ENCODE data around the gene TRIM24. TPM values are rescaled to one million over a fixed set of nuclear protein-coding genes. Genes with fewer than 3 reads are reported as not detected.

The TRIM24 gene
- total RNA-seq, 1 experiment from 2014 or later, result 113 TPM

GRCh38 chr7:138510003-138510402 lies 49.9 kb downstream of the TRIM24 start:
- ChIA-PET POLR2A (interaction anchor here (0.7 kb wide), 2 partner anchors 296 to 1916 kb away, joined by 3 to 7 read pairs; no protein-coding TSS in a partner anchor), CTCF (no interaction called here)
- peaks cover 36% of the 10 kb centered on the region for H3K9me3 Mint-ChIP-seq

GRCh38 chr7:138512092-138512858 lies 52.2 kb downstream of the TRIM24 start:
- peaks cover 91% of the 10 kb centered on the region for H3K36me3 Mint-ChIP-seq
- H3K4me3 Mint-ChIP-seq, result no peak overlapping the region
- H3K27me3 Mint-ChIP-seq (ENCODE audit: low read depth), result no peaks in the 10 kb centered on the region
- peaks cover 8% of the 10 kb centered on the region; the same call in 1 of the 2 replicates for H3K4me1 Mint-ChIP-seq
- ATAC-seq (peak; percentile 49), DNase-seq (ENCODE audit: low spot score) (no peak)
- ChIA-PET POLR2A (no interaction called here), CTCF (no interaction called here)
- H3K9me3 Mint-ChIP-seq, result peaks cover 36% of the 10 kb centered on the region
- TF ChIP-seq, protein P1, sequence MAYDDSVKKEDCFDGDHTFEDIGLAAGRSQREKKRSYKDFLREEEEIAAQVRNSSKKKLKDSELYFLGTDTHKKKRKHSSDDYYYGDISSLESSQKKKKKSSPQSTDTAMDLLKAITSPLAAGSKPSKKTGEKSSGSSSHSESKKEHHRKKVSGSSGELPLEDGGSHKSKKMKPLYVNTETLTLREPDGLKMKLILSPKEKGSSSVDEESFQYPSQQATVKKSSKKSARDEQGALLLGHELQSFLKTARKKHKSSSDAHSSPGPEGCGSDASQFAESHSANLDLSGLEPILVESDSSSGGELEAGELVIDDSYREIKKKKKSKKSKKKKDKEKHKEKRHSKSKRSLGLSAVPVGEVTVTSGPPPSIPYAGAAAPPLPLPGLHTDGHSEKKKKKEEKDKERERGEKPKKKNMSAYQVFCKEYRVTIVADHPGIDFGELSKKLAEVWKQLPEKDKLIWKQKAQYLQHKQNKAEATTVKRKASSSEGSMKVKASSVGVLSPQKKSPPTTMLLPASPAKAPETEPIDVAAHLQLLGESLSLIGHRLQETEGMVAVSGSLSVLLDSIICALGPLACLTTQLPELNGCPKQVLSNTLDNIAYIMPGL (CRISPR knock-in tag; IDR thresholded peaks at IDR 0.05), result no peak
- TF ChIP-seq, protein P2, sequence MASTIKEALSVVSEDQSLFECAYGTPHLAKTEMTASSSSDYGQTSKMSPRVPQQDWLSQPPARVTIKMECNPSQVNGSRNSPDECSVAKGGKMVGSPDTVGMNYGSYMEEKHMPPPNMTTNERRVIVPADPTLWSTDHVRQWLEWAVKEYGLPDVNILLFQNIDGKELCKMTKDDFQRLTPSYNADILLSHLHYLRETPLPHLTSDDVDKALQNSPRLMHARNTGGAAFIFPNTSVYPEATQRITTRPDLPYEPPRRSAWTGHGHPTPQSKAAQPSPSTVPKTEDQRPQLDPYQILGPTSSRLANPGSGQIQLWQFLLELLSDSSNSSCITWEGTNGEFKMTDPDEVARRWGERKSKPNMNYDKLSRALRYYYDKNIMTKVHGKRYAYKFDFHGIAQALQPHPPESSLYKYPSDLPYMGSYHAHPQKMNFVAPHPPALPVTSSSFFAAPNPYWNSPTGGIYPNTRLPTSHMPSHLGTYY (CRISPR knock-in tag; IDR thresholded peaks at IDR 0.05), result 0 out of 2 replicates have a peak, but pooled peaks have one; percentile 17
- TF ChIP-seq ZNF121 (CRISPR knock-in tag; IDR thresholded peaks at IDR 0.05) (peak; percentile 54; the same call in 1 of the 2 replicates), NFYB (CRISPR knock-in tag; conservative IDR thresholded peaks at IDR 0.05; ENCODE audit: low read depth) (no peak), CREM (CRISPR knock-in tag; IDR thresholded peaks at IDR 0.05) (no peak), FOXJ3 (CRISPR knock-in tag; IDR thresholded peaks at IDR 0.05; ENCODE audit: borderline replicate concordance) (no peak), ZNF423 (CRISPR knock-in tag; IDR thresholded peaks at IDR 0.05) (no peak)
- H3K27ac Mint-ChIP-seq, result no peak overlapping the region

More at GRCh38 chr7:138510003-138510402, 49.9 kb downstream of the TRIM24 start:
- TF ChIP-seq ESRRA (CRISPR knock-in tag; IDR thresholded peaks at IDR 0.05; ENCODE audit: borderline replicate concordance), result no peak
- TF ChIP-seq ARID4B (CRISPR knock-in tag; IDR thresholded peaks at IDR 0.05; ENCODE audit: borderline replicate concordance), result no peak
- Mint-ChIP-seq H3K4me1 (peaks cover 23% of the 10 kb centered on the region), H3K4me3 (no peak overlapping the region), H3K27ac (0 out of 2 replicates have a peak overlapping the region, but pooled peaks have one; percentile 2), H3K27me3 (ENCODE audit: low read depth) (no peaks in the 10 kb centered on the region), H3K36me3 (peaks cover 94% of the 10 kb centered on the region)
- ATAC-seq (no peak), DNase-seq (ENCODE audit: low spot score) (no peak)

DNA sequence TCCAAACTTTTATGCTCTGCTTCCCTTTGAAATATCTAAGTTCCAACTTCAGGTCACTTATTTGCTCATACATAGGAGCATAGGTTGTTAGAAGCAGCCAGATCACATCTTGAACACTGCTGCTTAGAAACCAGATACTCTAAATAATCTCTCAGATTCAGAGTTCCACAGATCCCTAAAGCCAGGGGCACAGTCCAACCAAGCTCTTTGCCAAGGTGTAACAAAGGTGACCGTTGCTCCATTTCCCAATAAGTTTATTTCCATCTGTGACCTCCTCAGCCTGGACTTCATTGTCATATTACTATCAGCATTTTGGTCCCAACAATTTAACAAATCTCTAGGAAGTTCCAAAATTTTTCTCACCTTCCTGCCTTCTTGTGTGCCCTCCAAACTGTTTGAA lies 52.8 kb downstream of the TRIM24 start:
- no peak overlapping the region; the same call in 1 of the 2 replicates for H3K27ac Mint-ChIP-seq
- DNase-seq (ENCODE audit: low spot score) (no peak), ATAC-seq (no peak)
- H3K36me3 Mint-ChIP-seq, result peaks cover 93% of the 10 kb centered on the region
- CTCF ChIA-PET, result no interaction called here
- no peak overlapping the region for H3K4me3 Mint-ChIP-seq
- POLR2A ChIA-PET, result no interaction called here
- H3K9me3 Mint-ChIP-seq, result peaks cover 36% of the 10 kb centered on the region
- peaks cover 8% of the 10 kb centered on the region; the same call in 1 of the 2 replicates for H3K4me1 Mint-ChIP-seq
- no peaks in the 10 kb centered on the region for H3K27me3 Mint-ChIP-seq (ENCODE audit: low read depth)
- TF ChIP-seq SMAD4 (CRISPR knock-in tag; IDR thresholded peaks at IDR 0.05) (no peak), CREB1 (CRISPR knock-in tag; IDR thresholded peaks at IDR 0.05) (no peak), JAZF1 (CRISPR knock-in tag; IDR thresholded peaks at IDR 0.05) (no peak), NFYB (CRISPR knock-in tag; conservative IDR thresholded peaks at IDR 0.05; ENCODE audit: low read depth) (no peak), NFE2L1 (CRISPR knock-in tag; IDR thresholded peaks at IDR 0.05) (no peak)
- TF ChIP-seq, protein P3, sequence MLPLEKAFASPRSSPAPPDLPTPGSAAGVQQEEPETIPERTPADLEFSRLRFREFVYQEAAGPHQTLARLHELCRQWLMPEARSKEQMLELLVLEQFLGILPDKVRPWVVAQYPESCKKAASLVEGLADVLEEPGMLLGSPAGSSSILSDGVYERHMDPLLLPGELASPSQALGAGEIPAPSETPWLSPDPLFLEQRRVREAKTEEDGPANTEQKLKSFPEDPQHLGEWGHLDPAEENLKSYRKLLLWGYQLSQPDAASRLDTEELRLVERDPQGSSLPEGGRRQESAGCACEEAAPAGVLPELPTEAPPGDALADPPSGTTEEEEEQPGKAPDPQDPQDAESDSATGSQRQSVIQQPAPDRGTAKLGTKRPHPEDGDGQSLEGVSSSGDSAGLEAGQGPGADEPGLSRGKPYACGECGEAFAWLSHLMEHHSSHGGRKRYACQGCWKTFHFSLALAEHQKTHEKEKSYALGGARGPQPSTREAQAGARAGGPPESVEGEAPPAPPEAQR (CRISPR knock-in tag; IDR thresholded peaks at IDR 0.05), result no peak
- TF ChIP-seq, protein P4, sequence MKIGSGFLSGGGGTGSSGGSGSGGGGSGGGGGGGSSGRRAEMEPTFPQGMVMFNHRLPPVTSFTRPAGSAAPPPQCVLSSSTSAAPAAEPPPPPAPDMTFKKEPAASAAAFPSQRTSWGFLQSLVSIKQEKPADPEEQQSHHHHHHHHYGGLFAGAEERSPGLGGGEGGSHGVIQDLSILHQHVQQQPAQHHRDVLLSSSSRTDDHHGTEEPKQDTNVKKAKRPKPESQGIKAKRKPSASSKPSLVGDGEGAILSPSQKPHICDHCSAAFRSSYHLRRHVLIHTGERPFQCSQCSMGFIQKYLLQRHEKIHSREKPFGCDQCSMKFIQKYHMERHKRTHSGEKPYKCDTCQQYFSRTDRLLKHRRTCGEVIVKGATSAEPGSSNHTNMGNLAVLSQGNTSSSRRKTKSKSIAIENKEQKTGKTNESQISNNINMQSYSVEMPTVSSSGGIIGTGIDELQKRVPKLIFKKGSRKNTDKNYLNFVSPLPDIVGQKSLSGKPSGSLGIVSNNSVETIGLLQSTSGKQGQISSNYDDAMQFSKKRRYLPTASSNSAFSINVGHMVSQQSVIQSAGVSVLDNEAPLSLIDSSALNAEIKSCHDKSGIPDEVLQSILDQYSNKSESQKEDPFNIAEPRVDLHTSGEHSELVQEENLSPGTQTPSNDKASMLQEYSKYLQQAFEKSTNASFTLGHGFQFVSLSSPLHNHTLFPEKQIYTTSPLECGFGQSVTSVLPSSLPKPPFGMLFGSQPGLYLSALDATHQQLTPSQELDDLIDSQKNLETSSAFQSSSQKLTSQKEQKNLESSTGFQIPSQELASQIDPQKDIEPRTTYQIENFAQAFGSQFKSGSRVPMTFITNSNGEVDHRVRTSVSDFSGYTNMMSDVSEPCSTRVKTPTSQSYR (CRISPR knock-in tag; IDR thresholded peaks at IDR 0.05), result no peak

All from WTC11 (cell line).